ENCODE measurements around the gene NHLRC4.

NHLRC4 gene

DNA sequence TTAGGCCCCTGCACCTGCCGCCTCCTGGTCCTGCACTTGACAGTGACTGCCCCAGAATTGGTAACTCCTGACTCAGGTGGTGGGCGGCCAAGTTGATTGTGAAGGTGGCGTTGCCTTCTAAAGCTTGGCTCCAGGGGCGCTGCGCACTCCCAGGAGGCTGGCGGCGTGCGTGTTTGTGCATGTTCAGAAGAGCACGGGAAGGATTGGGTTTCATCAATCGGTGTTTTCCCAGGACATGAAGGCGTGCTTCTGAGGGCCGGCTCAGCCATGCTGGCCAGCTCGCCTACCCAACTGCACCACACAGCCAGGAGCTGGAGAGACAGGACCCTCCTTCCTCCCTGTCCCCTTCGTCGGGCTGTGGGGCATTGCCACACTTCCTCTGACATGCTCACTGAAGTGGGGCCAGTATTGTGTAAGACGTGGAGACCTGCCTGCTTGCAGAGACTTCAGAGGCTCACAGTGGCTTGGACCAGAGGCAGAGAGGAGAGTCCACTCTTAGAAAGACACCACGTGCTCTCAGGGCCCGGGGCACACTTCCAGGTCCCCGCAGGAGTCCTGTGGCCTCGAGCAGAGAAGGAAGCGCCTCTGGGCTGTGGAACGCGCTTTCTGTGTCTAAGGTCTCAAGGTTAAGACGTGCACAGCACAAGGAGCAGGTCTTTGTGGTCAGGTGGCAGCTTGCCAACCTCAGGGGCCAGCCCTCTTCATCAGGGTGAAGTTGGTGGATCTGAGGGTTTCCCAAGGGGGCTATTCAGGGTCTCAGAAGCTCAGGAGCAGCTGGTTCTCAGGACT is 25.9 kb downstream of the NHLRC4 start:
- Mint-ChIP-seq H3K4me3 (peak overlapping the region; percentile 91), H3K9me3 (no peaks in the 10 kb centered on the region), H3K4me1 (peaks cover 60% of the 10 kb centered on the region), H3K27me3 (ENCODE audit: low read depth, poor library complexity) (peaks cover 3% of the 10 kb centered on the region), H3K27ac (no peak overlapping the region), H3K36me3 (ENCODE audit: low read depth) (peaks cover 22% of the 10 kb centered on the region)
- TF ChIP-seq, protein P1, sequence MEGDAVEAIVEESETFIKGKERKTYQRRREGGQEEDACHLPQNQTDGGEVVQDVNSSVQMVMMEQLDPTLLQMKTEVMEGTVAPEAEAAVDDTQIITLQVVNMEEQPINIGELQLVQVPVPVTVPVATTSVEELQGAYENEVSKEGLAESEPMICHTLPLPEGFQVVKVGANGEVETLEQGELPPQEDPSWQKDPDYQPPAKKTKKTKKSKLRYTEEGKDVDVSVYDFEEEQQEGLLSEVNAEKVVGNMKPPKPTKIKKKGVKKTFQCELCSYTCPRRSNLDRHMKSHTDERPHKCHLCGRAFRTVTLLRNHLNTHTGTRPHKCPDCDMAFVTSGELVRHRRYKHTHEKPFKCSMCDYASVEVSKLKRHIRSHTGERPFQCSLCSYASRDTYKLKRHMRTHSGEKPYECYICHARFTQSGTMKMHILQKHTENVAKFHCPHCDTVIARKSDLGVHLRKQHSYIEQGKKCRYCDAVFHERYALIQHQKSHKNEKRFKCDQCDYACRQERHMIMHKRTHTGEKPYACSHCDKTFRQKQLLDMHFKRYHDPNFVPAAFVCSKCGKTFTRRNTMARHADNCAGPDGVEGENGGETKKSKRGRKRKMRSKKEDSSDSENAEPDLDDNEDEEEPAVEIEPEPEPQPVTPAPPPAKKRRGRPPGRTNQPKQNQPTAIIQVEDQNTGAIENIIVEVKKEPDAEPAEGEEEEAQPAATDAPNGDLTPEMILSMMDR (IDR thresholded peaks at IDR 0.05) = no peak
- DNase-seq = no peak

DNA sequence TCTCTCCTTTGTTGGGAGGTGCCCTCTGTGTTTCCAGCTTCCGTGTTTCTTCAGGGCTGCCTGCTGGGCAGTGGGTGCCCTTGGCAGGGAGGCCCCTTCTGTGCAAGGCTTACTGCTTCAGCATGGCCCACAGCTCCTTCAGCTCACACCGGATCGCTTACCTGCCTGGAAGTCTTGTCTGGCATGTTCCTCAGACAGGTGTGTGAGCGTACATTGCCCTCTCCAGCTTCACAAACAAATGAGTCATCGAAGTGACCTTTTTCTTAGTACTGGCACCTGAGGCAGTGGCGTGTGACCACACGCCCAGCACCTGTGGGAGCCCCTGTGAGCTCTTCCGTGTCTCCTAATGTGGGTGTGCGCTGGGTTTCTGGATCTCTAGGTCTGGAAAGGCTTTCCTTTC is 26.6 kb downstream of the NHLRC4 start:
- Mint-ChIP-seq H3K4me3 (peak overlapping the region; percentile 47), H3K9me3 (no peaks in the 10 kb centered on the region), H3K27me3 (ENCODE audit: low read depth, poor library complexity) (peaks cover 3% of the 10 kb centered on the region), H3K27ac (no peak overlapping the region), H3K36me3 (ENCODE audit: low read depth) (peaks cover 23% of the 10 kb centered on the region), H3K4me1 (peaks cover 53% of the 10 kb centered on the region)
- no peak for DNase-seq
- TF ChIP-seq, protein P1 (IDR thresholded peaks at IDR 0.05) = no peak

DNA sequence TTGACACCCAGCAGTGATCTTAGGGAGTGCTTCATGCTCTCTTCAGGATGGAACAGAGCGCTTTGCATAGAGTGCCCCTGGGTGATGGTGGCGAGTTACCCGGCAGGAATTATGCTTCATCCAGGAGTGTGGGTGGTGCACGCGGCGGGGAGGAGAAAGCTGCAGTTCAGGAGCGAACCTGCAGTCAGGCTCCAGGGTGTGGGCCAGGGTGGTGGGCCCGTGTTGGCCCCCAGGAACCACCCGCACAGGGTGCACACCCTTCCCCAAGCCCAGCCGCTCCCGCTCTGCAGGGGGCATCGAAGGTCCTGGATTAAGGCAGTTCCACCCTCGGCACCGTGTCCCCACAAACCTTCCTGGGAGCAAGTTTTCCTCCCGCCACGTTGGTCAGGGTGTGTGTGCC is 27.0 kb downstream of the NHLRC4 start:
- no peak overlapping the region for H3K27ac Mint-ChIP-seq
- H3K36me3 Mint-ChIP-seq (ENCODE audit: low read depth) = peaks cover 27% of the 10 kb centered on the region

DNA sequence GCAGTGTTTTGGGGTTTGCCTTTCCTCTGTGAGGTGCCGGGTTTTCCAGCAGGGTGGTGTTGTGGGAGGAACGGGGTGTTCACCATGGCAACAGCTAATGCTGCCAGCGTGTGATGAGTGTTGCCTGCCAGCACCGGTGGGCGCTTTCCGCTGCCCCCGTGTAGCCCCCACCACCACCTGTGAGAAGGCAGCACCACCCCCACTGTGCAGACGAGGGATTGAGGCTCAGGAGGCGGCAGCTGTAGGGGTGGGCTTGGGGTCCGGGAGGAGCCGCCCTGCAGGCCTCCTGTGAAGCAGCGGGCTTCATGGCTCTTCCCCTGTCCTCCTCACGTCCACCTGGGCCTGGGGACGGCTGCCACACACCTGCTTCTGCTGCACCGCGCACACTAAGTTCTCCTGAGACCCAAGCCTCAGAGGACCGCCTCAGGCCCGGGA is 28.3 kb downstream of the NHLRC4 start:
- TF ChIP-seq, protein P1 (IDR thresholded peaks at IDR 0.05) = no peak
- Mint-ChIP-seq H3K4me3 (no peak overlapping the region), H3K9me3 (no peaks in the 10 kb centered on the region), H3K27ac (peak overlapping the region; percentile 90), H3K4me1 (peaks cover 52% of the 10 kb centered on the region), H3K27me3 (ENCODE audit: low read depth, poor library complexity) (peaks cover 3% of the 10 kb centered on the region), H3K36me3 (ENCODE audit: low read depth) (peaks cover 35% of the 10 kb centered on the region)
- DNase-seq = no peak

More for the DNA sequence above, 27.0 kb downstream of the NHLRC4 start:
- peak overlapping the region; percentile 47 for H3K4me3 Mint-ChIP-seq
- no peaks in the 10 kb centered on the region for H3K9me3 Mint-ChIP-seq
- H3K4me1 Mint-ChIP-seq = peaks cover 52% of the 10 kb centered on the region
- no peak for DNase-seq
- H3K27me3 Mint-ChIP-seq (ENCODE audit: low read depth, poor library complexity) = peaks cover 3% of the 10 kb centered on the region
- TF ChIP-seq, protein P1 (IDR thresholded peaks at IDR 0.05) = no peak

DNA sequence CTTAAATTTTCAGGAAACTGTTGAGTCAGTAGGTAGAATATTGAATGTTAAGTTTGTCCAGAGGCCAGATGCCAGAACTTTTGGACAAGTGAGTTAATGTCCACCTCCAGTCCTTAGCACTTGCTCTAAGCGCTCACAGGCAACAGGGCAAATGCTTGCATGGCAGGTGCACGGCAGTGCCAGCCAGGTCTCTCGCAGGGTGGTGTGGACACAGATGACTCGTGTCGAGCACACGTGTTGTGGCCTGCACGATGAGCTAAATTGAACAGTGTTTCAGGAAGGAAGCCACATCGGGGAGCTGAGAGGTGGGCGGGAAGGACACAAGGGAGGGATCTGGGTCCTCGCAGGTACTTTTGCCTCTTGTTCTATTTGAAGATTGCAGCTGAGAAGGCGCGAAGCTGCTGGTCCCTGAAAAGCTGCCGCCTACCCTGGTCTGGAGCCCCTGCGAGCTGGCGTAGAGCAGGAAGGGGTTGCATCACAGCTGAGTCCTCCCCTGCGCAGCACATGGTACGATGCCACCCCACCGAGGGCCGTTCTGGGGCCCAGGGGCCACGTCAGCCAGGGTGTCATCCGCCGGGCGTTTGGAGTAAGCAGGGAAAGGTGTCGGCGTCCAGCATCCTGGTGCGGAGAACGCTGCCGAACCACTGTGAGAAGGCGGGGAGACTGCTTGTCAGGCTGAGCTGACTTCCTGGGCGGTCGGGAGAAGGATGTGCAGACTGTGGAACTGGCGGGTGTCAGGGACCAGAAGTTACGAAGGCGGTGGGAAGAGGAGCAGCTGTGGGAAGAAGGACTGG is 29.3 kb downstream of the NHLRC4 start:
- TF ChIP-seq, protein P1 (IDR thresholded peaks at IDR 0.05) = no peak
- Mint-ChIP-seq H3K27me3 (ENCODE audit: low read depth, poor library complexity) (peaks cover 3% of the 10 kb centered on the region), H3K4me1 (peaks cover 50% of the 10 kb centered on the region), H3K9me3 (no peaks in the 10 kb centered on the region), H3K27ac (peak overlapping the region; percentile 77), H3K36me3 (ENCODE audit: low read depth) (peaks cover 43% of the 10 kb centered on the region), H3K4me3 (no peak overlapping the region)
- no peak for DNase-seq
